GM21526 (cell line): Measurements from ENCODE around the gene LDB1.

Source experiments
- ATAC-seq: cut with Tn5 transposase; IDR thresholded peaks from one replicate; pipeline ENCODE4 v1.9.1; 2021; ENCODE audit warnings: moderate library complexity; ENCODE audit not compliant: unreplicated experiment, low FRiP score

LDB1 gene

DNA sequence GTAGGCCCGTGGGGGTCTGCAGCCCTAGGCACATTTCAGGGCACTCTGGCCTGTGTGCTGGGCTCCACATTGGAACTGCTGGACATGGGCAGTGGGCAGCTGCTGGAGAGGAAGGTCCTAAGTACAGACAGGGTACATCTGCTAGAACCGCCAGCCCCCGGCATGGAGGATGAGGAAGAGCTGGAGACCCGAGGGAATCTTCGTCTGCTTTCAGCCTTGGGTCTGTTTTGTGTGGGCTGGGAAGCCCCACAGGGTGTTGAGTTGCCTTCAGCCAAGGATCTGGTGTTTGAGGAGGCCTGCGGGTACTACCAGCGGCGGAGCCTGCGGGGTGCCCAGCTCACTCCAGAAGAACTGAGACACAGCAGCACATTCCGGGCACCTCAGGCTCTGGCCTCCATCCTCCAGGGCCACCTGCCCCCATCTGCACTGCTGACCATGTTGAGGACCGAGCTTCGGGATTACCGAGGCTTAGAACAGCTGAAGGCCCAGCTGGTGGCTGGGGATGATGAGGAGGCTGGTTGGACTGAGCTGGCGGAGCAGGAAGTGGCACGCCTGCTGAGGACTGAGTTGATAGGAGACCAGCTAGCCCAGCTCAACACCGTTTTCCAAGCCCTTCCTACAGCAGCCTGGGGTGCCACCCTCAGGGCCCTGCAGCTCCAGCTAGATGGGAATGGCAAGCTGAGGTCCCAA lies 53.6 kb downstream of the LDB1 start:
- no peak for ATAC-seq

- peak; percentile 26 for ATAC-seq
Observed at GRCh38 chr10:102065561-102066398, 54.4 kb downstream of the LDB1 start.

DNA sequence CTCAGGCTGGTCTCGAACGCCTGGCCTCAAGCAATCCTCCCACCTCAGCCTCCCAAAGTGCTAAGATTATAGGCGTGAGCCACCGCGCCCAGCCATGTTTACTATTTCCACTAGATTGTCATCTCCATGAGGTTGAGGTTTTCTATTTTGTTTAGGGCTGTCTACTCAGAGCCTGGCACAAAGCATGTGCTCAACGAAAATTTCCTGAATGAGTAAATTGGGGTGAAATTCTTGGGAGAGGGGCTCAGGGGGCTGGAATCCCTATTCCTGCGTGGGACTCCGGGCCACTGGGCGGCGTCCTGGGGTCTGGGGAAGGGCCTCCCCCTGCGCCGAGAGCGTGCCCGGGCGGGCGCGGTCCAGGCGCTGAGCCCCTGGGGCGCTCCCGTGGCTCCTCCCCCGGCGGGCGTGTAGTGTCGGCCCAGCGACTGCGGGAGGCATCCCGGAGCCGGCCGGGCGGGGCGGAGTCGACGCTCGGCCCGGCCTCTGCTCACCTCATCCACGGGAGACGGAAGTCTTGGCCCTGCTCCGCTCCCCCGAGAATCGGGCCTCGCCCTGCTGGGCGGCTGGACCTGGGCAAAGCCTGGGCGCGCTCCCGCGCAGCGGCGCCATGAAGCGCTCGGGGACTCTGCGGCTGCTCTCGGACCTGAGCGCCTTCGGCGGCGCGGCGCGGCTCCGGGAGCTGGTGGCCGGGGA lies 55.2 kb downstream of the LDB1 start, which contains the start of gene HPS6:
Gene HPS6 (plus strand): TSS at position 482 of the 693 bp plus-strand sequence. CDS start 126 bp downstream, at position 608.
- peak; percentile 91 for ATAC-seq

DNA sequence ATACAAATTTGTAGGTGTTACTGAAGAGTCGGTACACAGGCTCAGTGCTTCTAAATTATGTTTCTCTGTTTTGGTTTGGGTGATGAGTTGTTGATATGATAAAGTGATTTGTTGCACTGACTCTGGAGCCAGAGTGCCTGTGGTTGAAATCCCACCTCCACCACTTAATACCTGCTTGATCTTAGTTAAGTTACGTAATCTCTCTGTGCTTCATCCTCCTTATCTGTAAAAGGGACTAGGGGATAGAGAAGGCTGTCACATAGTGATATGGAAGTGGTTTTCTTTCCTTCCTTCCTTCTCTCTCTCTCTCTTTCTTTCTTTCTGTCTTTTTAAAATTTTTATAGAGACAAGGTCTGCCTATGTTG lies 55.7 kb downstream of the LDB1 start:
- no peak for ATAC-seq

GRCh38 chr10:102059987-102060386 lies 60.2 kb downstream of the LDB1 start:
- no peak for ATAC-seq
